ENCODE results near the gene KCNV2.
"Not testable (repeated sequence)": the region's sequence is repeated elsewhere in the genome, so short reads cannot be mapped to it uniquely, and the experiment has no call there.

Gene KCNV2

DNA sequence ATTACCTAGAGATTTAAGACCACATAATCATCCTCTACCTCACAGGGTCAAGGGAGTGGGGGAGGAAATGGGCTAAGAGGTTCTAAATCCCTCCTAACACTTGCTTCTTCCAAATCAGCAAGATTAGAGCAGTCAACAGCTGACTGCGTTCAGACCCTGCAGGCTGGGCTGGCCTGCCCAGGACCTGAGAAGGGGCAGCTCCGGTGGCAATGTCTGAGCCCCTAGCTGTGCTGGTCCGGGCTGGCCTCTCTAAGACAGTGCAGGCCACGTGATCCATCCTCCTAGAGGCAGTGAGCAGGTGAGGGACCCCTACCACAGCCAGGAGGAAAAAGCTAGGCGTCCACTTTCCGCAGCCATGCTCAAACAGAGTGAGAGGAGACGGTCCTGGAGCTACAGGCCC lies at the start of gene KCNV2:
Gene KCNV2 (plus strand): TSS at position 126 of the 400 bp plus-strand sequence. CDS start 230 bp downstream, at position 356.
- DNase-seq, result no peak

GRCh38 chr9:2673161-2673560 lies 44.1 kb upstream of the KCNV2 start:
- no peak for DNase-seq

DNA sequence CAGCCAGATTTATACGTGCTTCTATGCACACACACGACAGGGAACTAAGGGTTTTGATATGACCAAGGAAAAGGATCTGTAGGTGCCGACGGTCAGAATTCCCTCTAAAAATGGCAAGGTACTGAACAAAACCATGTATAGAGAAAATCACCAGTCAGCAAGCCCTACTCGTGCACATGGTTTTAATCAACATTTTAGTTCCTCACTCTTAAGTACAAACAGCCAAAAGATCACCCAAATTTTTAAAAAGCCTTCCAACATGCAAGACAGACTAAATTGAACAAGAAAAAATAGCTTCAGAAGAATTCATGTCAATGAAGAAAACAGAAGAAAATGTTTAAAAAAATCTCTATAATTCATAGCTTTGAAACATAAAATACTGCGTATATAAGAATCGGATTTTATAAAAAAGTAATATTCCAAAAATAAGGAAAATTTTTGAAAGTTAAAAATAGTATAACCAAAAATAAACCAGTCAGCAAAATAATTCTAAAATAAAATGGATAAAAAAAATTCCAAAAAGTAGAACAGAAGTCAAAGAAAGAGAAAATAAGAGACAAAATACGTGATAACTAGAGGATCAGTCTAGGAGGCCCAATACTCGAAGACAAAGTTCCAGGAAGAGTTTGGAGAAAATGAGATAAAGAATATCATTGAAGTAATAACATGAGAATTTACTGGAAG lies 43.0 kb upstream of the KCNV2 start:
- DNase-seq, result no peak

GRCh38 chr9:2675834-2676233 lies 41.5 kb upstream of the KCNV2 start:
- DNase-seq, result no peak

DNA sequence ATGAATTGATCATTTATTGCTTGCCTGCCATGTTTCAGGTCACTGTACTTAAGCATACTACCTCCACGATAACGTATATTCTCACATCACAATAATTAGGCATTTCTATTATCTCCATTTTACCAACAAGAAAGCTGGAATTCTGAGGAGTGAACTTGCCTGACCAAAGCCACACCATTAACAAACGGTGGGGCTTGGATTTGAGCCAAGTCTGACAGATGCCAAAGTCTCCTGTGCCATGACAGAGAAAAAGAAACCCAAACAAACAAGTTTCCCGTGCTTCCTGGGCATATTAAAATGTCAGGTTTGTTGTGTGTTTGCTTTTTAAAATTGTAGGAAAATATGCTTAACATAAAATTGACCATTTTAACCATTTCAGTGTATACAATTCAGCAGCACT lies 40.8 kb upstream of the KCNV2 start:
- DNase-seq, result no peak

- no peak for DNase-seq
Measured at GRCh38 chr9:2677915-2678889, 39.1 kb upstream of the KCNV2 start.

GRCh38 chr9:2679011-2679410 lies 38.3 kb upstream of the KCNV2 start:
- DNase-seq, result no peak

DNA sequence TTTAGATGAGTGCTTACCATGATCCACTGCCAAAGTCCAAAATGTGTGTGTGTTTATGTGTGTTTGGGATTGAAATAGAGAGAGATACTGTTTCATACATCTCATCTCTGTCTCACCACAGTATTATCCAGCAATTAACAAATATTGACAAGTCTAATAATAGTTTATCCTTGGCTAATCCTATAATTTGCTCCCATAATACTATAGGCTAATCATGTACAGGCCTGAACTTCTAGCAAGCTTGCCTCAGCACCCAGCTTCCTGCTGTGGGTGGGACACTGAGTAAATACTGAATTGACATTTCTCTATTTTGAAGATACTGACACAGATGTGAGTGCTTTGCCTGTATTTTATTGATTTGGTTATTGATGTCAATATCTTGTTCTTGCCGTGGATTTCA lies 35.3 kb upstream of the KCNV2 start:
- DNase-seq, result no peak

DNA sequence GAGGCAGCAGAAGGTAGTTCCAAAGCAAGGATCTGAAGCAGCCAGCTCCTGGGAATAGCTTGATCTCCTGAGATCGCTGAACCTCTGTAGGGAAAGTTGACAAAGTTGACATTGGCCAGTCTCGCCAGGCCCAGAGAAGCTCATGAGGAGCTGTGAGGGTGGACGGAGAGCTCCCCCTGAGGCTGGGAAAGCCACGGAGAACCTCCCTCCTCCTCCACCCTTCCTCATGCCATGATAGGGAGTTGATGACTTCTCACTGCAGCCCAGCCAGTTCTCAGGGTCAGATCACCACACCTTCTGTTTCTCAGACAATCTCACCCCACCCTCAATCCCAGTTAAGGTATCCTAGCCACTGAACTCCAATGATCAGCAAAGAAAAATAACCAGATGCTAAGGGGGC lies 30.4 kb upstream of the KCNV2 start:
- DNase-seq, result no peak

GRCh38 chr9:2688636-2689035 lies 28.7 kb upstream of the KCNV2 start:
- DNase-seq, result no peak

GRCh38 chr9:2691212-2691611 lies 26.1 kb upstream of the KCNV2 start:
- no peak for DNase-seq

GRCh38 chr9:2691626-2692025 lies 25.7 kb upstream of the KCNV2 start:
- DNase-seq, result no peak

- DNase-seq, result no peak
Measured at GRCh38 chr9:2693056-2693455, 24.3 kb upstream of the KCNV2 start.

DNA sequence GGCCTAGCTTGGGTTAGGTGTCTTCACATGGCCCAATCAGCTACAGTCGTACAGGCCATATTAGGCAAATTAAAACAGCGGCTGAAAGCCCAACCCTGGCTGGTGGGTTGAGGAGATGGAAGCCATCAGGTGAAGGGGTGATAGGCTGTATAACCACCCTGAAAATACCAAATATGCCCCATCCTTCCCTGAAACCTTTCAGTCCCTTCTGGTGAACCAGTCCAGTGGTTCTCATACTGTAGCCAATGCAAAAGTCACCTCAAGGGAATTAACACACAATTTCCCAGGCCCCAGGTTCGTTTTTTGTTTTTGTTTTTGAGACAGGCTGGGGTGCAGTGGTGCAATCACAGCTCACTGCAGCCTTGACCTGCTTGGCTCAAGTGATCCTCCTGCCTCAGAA lies 19.8 kb upstream of the KCNV2 start:
- no peak for DNase-seq

- DNase-seq, result no peak
Measured at GRCh38 chr9:2700398-2700797, 16.9 kb upstream of the KCNV2 start.

DNA sequence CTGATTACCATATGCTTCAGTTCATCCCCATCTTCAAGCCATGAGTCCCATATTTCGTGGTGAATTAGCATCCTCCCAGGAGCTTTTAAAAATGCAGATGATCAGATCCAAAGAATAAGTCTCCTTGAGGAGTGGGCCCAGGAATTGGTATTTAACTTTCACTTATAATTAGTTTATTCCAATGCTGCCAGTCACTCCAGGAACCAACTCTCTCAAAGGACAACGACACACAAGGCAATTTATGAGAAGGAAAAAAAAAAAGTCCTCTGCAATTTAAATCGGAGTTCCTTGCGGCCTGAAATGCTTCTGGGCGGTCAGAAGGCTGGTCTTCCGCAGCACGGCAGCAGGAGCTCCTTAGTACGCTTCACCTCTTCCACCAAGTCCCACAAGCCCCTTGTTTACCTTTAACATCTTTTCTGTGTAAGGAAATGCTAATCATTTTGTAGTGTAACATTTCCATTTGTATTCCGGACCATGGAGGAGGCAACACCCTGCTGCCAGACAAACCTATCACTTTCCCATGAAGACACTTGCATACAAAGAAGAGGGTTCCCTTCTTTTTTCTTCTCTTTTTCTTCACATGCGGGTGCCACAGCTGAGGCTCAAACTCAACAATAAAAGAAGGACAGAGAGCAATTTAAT lies 16.3 kb upstream of the KCNV2 start:
- DNase-seq, result no peak

- DNase-seq, result no peak
Measured at GRCh38 chr9:2704504-2704903, 12.8 kb upstream of the KCNV2 start.

DNA sequence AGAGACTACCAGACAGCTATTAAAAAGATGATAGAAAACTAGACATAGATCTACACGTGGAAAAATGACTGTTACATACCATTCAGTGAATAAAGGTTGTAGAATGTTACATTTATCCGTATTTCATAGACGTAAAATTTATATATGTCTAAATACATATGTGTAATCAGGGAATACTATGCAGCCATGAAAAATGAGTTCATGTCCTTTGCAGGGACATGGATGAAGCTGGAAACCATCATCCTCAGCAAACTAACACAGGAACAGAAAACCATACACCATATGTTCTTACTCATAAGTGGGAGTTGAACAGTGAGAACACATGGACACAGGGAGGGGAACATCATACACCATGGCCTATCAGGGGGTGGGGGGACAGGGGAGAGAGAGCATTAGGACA lies 10.1 kb upstream of the KCNV2 start:
- DNase-seq, result not testable (repeated sequence)

DNA sequence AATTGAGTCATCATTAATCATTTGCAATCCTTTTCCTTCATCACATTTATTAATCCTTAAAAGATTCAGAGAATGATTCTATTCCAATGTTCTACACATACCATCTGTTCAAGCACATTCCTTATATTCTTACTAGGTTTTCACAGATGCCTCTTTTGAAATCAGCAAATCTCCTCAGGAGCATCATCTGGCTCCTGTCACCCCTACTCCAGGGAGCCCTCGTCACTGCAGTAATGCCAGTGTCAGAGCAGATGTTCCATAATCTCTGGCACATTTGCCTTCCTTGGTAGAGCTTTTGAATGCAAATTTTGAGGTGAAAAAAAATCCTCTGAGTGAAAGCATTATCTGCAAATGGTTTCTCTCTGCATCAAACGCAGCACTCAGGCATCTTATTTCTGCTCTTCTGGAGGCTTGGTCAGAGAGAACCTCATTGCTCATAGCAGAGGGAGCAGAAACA lies 7.6 kb upstream of the KCNV2 start:
- no peak for DNase-seq

GRCh38 chr9:2711716-2712115 lies 5.6 kb upstream of the KCNV2 start:
- no peak for DNase-seq

DNA sequence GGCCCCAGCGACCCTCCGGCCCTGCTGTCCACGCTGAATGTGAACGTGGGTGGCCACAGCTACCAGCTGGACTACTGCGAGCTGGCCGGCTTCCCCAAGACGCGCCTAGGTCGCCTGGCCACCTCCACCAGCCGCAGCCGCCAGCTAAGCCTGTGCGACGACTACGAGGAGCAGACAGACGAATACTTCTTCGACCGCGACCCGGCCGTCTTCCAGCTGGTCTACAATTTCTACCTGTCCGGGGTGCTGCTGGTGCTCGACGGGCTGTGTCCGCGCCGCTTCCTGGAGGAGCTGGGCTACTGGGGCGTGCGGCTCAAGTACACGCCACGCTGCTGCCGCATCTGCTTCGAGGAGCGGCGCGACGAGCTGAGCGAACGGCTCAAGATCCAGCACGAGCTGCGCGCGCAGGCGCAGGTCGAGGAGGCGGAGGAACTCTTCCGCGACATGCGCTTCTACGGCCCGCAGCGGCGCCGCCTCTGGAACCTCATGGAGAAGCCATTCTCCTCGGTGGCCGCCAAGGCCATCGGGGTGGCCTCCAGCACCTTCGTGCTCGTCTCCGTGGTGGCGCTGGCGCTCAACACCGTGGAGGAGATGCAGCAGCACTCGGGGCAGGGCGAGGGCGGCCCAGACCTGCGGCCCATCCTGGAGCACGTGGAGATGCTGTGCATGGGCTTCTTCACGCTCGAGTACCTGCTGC lies 839 bp downstream of the KCNV2 start:
- no peak for DNase-seq

DNA sequence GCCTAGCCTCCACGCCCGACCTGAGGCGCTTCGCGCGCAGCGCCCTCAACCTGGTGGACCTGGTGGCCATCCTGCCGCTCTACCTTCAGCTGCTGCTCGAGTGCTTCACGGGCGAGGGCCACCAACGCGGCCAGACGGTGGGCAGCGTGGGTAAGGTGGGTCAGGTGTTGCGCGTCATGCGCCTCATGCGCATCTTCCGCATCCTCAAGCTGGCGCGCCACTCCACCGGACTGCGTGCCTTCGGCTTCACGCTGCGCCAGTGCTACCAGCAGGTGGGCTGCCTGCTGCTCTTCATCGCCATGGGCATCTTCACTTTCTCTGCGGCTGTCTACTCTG lies 1.4 kb downstream of the KCNV2 start:
- no peak for DNase-seq

DNA sequence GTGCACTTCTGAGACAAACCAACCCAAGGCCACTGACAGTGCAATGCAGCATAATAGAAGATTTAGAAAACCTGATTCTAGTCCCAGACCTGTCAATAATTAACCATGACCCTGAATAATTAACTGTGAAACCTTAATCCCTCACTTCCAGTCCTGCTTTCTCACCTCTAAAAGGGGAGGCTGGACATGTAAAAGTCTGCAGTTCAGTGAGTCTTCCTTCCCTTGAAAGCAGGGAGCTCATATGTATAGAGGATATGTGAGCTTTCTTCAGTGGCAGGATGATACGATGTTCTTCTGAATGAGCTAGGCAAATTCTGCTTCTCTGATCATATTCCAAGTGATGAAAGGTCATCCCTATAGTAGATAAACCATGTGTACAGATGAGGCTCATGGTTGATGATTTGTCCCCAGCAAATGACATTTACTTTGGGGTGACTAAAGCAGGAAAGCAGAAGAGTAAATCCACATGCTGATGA lies 2.9 kb downstream of the KCNV2 start:
- DNase-seq, result no peak
